ENCODE data around the gene FBXW11.

- TF ChIP-seq ASH2L (IDR thresholded peaks at IDR 0.05; ENCODE audit: insufficient read length, low read depth, low read length) (no peak), ZNF597 (CRISPR knock-in tag; IDR thresholded peaks at IDR 0.05) (no peak), CTCF (CRISPR knock-in tag; IDR thresholded peaks at IDR 0.05) (no peak), ZNF263 (CRISPR knock-in tag; IDR thresholded peaks at IDR 0.05) (no peak), SIN3A (IDR thresholded peaks at IDR 0.05; ENCODE audit: borderline replicate concordance, low read depth, low read length) (no peak), POLR2AphosphoS5 (IDR thresholded peaks at IDR 0.05; ENCODE audit: low read depth, low read length) (no peak), ZNF580 (CRISPR knock-in tag; IDR thresholded peaks at IDR 0.05; ENCODE audit: borderline replicate concordance, low read depth) (no peak), ZC3H4 (CRISPR knock-in tag; IDR thresholded peaks at IDR 0.05; ENCODE audit: borderline replicate concordance) (no peak), SNAPC4 (CRISPR knock-in tag; IDR thresholded peaks at IDR 0.05) (no peak), TARDBP (CRISPR knock-in tag; IDR thresholded peaks at IDR 0.05) (no peak)
Observed at GRCh38 chr5:171937351-171937750, 69.1 kb downstream of the FBXW11 start.

All from HepG2 (cell line).